Non-pigmented ciliary epithelial cell (primary cell): ENCODE data around the gene HRK.
A peak's percentile ranks its signal among the peaks of the same experiment; 100 is the strongest.

Source experiments
- DNase-seq: peaks from one replicate; pipeline ENCODE4 v3.0.0-alpha.2; 2010; ENCODE audit warnings: low read depth

Gene HRK

GRCh38 chr12:116881325-116881876 lies at the start of gene HRK:
HRK (minus strand) TSS chr12:116881441; CDS start chr12:116881307, 134 bp downstream.
- DNase-seq: no peak

- no peak for DNase-seq
These were observed 48.6 kb upstream of the HRK start for GRCh38 chr12:116929885-116930284.

GRCh38 chr12:116928504-116928903 lies 47.3 kb upstream of the HRK start:
- no peak for DNase-seq

GRCh38 chr12:116927244-116927940 lies 46.2 kb upstream of the HRK start:
- DNase-seq: no peak

- DNase-seq: no peak
These were observed 45.3 kb upstream of the HRK start for GRCh38 chr12:116926283-116927243.

- DNase-seq: peak; percentile 67
These were observed 43.6 kb upstream of the HRK start for GRCh38 chr12:116924558-116925453.

GRCh38 chr12:116922194-116922897 lies 41.1 kb upstream of the HRK start:
- no peak for DNase-seq

- no peak for DNase-seq
These were observed 39.7 kb upstream of the HRK start for GRCh38 chr12:116920939-116921338.

- no peak for DNase-seq
These were observed 38.7 kb upstream of the HRK start for GRCh38 chr12:116919706-116920485.

GRCh38 chr12:116919247-116919661 lies 38.0 kb upstream of the HRK start:
- no peak for DNase-seq

GRCh38 chr12:116918464-116918863 lies 37.2 kb upstream of the HRK start:
- no peak for DNase-seq

GRCh38 chr12:116916714-116917114 lies 35.5 kb upstream of the HRK start:
- DNase-seq: peak; percentile 53

- no peak for DNase-seq
These were observed 34.9 kb upstream of the HRK start for GRCh38 chr12:116916122-116916521.

GRCh38 chr12:116915326-116915725 lies 34.1 kb upstream of the HRK start:
- no peak for DNase-seq

GRCh38 chr12:116910645-116911451 lies 29.6 kb upstream of the HRK start, which contains the start of gene FBXW8:
FBXW8 (plus strand) TSS chr12:116910950; CDS start chr12:116911038, 88 bp downstream.
- DNase-seq: no peak

GRCh38 chr12:116910280-116910644 lies 29.0 kb upstream of the HRK start:
- no peak for DNase-seq

GRCh38 chr12:116906285-116906684 lies 25.0 kb upstream of the HRK start:
- no peak for DNase-seq

GRCh38 chr12:116903818-116904217 lies 22.6 kb upstream of the HRK start:
- no peak for DNase-seq

- no peak for DNase-seq
These were observed 20.4 kb upstream of the HRK start for GRCh38 chr12:116901612-116902011.
